DOHH2 (cell line): ENCODE measurements around the gene NFIA.

Experiments used
- H3F3A ChIP-seq: fragments of 200-600 bp; sonication (generic), shearing (Covaris generic); 2 replicates; pipeline ENCODE4 v1.6.0; 2016; ENCODE audit warnings: antibody characterized with exemption, mild to moderate bottlenecking; ENCODE audit not compliant: control insufficient read depth, insufficient read depth
- H3K27ac ChIP-seq: fragments of 200-600 bp; sonication (generic); 2 replicates; pipeline ENCODE4 v1.5.1; 2014; ENCODE audit warnings: low read depth, mild to moderate bottlenecking, low read length, moderate library complexity
- H3K27me3 ChIP-seq: fragments of 200-600 bp; sonication (generic); 2 replicates; pipeline ENCODE4 v1.6.1; 2014; ENCODE audit warnings: mild to moderate bottlenecking, low read length, mixed read lengths; ENCODE audit not compliant: control insufficient read depth
- H3K36me3 ChIP-seq: fragments of 200-600 bp; sonication (generic); 2 replicates; pipeline ENCODE4 v1.6.1; 2014; ENCODE audit warnings: mild to moderate bottlenecking, low read length, moderate library complexity, mixed read lengths; ENCODE audit not compliant: control insufficient read depth
- H3K4me1 ChIP-seq: fragments of 200-600 bp; sonication (generic); 2 replicates; pipeline ENCODE4 v1.6.1; 2014; ENCODE audit warnings: mild to moderate bottlenecking, low read length, mixed read lengths; ENCODE audit not compliant: control insufficient read depth
- H3K4me2 ChIP-seq: fragments of 200-600 bp; sonication (generic); 2 replicates; pipeline ENCODE4 v1.6.0; 2014; ENCODE audit warnings: mild to moderate bottlenecking, low read length, moderate library complexity
- H3K4me3 ChIP-seq: fragments of 200-600 bp; sonication (generic); 2 replicates; pipeline ENCODE4 v1.5.1; 2014; ENCODE audit warnings: mild to moderate bottlenecking, low read length, mixed read lengths
- H3K79me2 ChIP-seq: fragments of 200-600 bp; sonication (generic); 2 replicates; pipeline ENCODE4 v1.6.1; 2014; ENCODE audit warnings: mild to moderate bottlenecking, low read length, mixed read lengths; ENCODE audit not compliant: control insufficient read depth
- H3K9me2 ChIP-seq: fragments of 200-600 bp; sonication (generic); replicated peaks from 2 replicates; pipeline ENCODE4 v1.6.1; 2014; ENCODE audit warnings: mild to moderate bottlenecking, low read length, mixed read lengths; ENCODE audit not compliant: control insufficient read depth
- H3K9me3 ChIP-seq: fragments of 200-600 bp; sonication (generic); 2 replicates; pipeline ENCODE4 v1.6.1; 2014; ENCODE audit warnings: antibody characterized with exemption, low read length, mixed read lengths; ENCODE audit not compliant: control insufficient read depth, insufficient read depth
- H4K20me1 ChIP-seq: fragments of 200-600 bp; sonication (generic); 2 replicates; pipeline ENCODE4 v1.6.0; 2014; ENCODE audit warnings: low read depth, mild to moderate bottlenecking, antibody characterized with exemption, low read length, moderate library complexity; ENCODE audit not compliant: control insufficient read depth, insufficient read depth
- CTCF ChIP-seq: fragments of 200-600 bp; sonication (generic); IDR thresholded peaks from one replicate; pipeline ENCODE4 v1.5.1; 2014; ENCODE audit warnings: antibody characterized with exemption, mild to moderate bottlenecking, low read depth, low read length; ENCODE audit not compliant: poor library complexity, severe bottlenecking
- EZH2phosphoT487 ChIP-seq: fragments of 200-600 bp; sonication (generic); IDR thresholded peaks from 2 replicates; pipeline ENCODE4 v1.6.1; 2017; ENCODE audit warnings: borderline replicate concordance, mild to moderate bottlenecking, antibody characterized with exemption, low read length, moderate library complexity, mixed read lengths

The NFIA gene

GRCh38 chr1:61498342-61498741 is 416.0 kb downstream of the NFIA start:
- H3K4me1 ChIP-seq: no peaks in the 10 kb centered on the region
- no peaks in the 10 kb centered on the region for H3K9me3 ChIP-seq
- H3K27me3 ChIP-seq: 0 out of 2 replicates have a peak, but pooled peaks cover 4% of the 10 kb centered on the region
- no peaks in the 10 kb centered on the region for H3K79me2 ChIP-seq
- H4K20me1 ChIP-seq: no peaks in the 10 kb centered on the region
- no peak overlapping the region for H3K4me2 ChIP-seq
- no peak overlapping the region for H3K27ac ChIP-seq
- no peak for TF ChIP-seq EZH2phosphoT487
- no peak for TF ChIP-seq CTCF
- H3K36me3 ChIP-seq: no peaks in the 10 kb centered on the region
- no peaks in the 10 kb centered on the region for H3K9me2 ChIP-seq
- no peaks in the 10 kb centered on the region for H3F3A ChIP-seq
- H3K4me3 ChIP-seq: no peak overlapping the region

DNA sequence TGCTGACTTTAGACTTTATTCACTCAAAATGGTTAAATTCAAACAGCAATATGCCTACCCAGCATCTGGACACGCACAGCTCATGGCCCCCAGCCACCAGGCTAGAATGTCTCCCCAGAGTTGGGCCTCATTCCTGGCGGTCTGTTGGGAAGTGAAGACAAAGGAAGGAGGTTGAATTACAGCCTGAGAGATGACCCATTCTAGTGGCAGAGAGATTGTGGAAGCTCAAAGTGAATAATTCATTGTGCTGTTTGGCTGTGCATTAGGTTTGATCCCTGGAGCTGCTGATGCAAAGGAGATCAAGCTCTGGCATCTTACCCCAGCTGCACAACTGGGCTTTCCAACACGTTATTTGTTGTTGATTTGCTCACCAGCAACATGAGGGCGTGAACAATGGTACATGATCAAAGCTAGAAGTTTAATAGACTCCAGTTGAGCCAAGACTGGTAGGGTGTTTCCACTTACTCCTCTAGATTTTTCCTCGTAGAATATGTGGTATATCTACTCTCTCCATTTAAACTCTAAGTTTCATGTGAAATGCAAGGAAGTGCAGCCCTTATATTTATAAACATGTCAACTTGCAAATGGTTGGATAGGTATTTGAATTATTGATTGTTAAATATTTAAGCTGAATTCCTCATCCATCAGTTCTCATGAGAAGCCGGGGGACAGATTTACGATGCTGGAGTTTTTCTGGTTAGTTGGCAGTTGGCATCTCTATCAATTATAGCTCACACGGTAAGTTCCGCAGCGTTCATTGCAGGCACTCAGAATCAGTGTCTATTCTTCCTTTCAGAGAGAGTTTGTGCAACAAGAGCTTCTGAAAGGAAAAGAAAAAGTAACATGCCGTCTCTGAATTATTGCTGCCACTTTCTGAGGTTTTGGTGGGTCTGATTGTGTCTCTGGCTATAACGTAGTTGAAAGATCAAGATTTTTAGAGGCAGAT is 419.9 kb downstream of the NFIA start:
- no peak overlapping the region for H3K27ac ChIP-seq
- no peak for TF ChIP-seq CTCF
- no peak for TF ChIP-seq EZH2phosphoT487
- 0 out of 2 replicates have a peak, but pooled peaks cover 4% of the 10 kb centered on the region for H3K27me3 ChIP-seq
- no peaks in the 10 kb centered on the region for H4K20me1 ChIP-seq
- no peaks in the 10 kb centered on the region for H3K36me3 ChIP-seq
- no peaks in the 10 kb centered on the region for H3K9me2 ChIP-seq
- no peaks in the 10 kb centered on the region for H3K4me1 ChIP-seq
- H3K79me2 ChIP-seq: no peaks in the 10 kb centered on the region
- H3K4me3 ChIP-seq: no peak overlapping the region
- no peaks in the 10 kb centered on the region for H3F3A ChIP-seq
- H3K4me2 ChIP-seq: no peak overlapping the region
- H3K9me3 ChIP-seq: no peaks in the 10 kb centered on the region

DNA sequence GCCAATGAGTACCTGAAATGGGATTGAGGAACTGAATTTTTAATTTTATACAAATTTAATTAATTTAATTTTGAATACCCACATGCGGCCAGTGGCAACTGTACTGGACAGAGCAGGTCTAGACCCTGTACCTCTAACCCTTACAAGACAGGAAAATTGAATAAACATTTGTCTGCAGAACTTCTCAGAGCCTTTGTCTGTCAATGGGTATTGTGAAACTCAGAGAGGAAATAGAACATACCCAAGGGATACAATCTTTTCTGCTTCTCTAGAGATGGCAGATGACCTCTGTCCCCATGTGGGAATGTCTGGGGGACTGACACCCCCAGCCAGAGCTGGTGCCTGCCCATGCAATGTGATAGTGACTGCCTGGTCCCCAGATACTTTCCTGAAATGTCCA is 421.9 kb downstream of the NFIA start:
- no peaks in the 10 kb centered on the region for H3F3A ChIP-seq
- H3K4me1 ChIP-seq: no peaks in the 10 kb centered on the region
- no peaks in the 10 kb centered on the region for H3K79me2 ChIP-seq
- H3K36me3 ChIP-seq: no peaks in the 10 kb centered on the region
- no peaks in the 10 kb centered on the region for H3K9me2 ChIP-seq
- no peaks in the 10 kb centered on the region for H4K20me1 ChIP-seq
- TF ChIP-seq EZH2phosphoT487 (no peak), CTCF (no peak)
- no peak overlapping the region for H3K4me2 ChIP-seq
- no peak overlapping the region for H3K4me3 ChIP-seq
- no peak overlapping the region for H3K27ac ChIP-seq
- H3K9me3 ChIP-seq: no peaks in the 10 kb centered on the region
- H3K27me3 ChIP-seq: 0 out of 2 replicates have a peak, but pooled peaks cover 4% of the 10 kb centered on the region
